Fibroblast of the aortic adventitia (primary cell): Measurements from ENCODE around the gene USP37. TPM values are rescaled to one million over a fixed set of nuclear protein-coding genes. Genes with fewer than 3 reads are reported as not detected.

Source experiments
- DNase-seq: peaks from one replicate; pipeline ENCODE4 v3.0.0-alpha.2; 2010; ENCODE audit warnings: low read depth
- H3K4me3 ChIP-seq: 2 replicates; pipeline ENCODE4 v1.5.1; 2011; ENCODE audit warnings: low read depth, mild to moderate bottlenecking, control low read depth, low read length, moderate library complexity
- total RNA-seq: library from RNA; depleted of rRNA; stranded (reverse); fragments of >200 nt; gene quantifications from 2 replicates; pipeline ENCODE4 v1.2.3, GENCODE V29; 2012; ENCODE audit warnings: low replicate concordance
- TF ChIP-seq, protein P1 (sequence below): IDR thresholded peaks from 2 replicates; pipeline ENCODE4 v1.5.1; 2011; ENCODE audit warnings: mild to moderate bottlenecking, low read length, control low read depth, inconsistent platforms; ENCODE audit not compliant: insufficient read depth

The USP37 gene
- total RNA-seq, 1 donor, result 16.1 TPM

DNA sequence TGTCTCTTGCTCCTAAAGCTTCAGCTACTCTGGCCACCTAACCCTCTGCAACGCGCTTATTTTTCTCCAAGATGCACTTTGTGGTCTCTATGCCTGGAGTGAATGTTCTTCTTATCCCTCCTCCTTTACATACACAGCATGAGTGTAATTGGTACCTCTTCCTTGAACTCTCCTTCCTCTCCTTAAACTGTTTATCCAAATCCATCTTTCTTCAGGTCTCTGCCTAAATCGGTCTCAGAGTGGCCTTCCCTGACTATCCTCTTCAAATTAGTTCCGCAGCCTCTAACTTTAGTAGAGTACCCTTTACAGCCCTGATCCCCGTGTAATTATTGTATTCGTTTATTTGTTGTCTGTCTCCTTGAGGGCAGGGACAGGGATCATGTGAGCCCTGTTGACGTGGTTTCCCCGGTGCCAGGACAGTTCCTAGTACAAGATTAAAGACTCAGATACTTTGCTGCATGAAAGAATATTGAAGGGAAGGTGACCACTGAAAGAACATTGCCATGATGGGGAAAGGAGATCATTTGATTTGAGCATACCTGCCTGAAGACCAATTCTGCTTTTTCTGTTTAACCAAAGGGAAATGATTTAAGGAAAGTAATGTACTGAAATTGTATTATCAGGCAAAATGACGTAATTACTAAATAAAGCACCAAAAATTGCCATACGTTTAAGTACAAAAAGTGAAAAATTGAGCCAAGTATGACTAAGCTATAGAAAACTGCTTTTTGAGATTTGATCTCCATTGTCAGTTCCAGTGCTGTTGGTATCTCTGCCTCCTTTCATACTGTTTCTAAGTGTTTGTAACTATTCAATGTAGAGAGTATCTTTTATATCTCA is 1.7 kb upstream of the USP37 start:
- peak overlapping the region; percentile 75 for H3K4me3 ChIP-seq
- peak; percentile 56 for DNase-seq
- TF ChIP-seq, protein P1, sequence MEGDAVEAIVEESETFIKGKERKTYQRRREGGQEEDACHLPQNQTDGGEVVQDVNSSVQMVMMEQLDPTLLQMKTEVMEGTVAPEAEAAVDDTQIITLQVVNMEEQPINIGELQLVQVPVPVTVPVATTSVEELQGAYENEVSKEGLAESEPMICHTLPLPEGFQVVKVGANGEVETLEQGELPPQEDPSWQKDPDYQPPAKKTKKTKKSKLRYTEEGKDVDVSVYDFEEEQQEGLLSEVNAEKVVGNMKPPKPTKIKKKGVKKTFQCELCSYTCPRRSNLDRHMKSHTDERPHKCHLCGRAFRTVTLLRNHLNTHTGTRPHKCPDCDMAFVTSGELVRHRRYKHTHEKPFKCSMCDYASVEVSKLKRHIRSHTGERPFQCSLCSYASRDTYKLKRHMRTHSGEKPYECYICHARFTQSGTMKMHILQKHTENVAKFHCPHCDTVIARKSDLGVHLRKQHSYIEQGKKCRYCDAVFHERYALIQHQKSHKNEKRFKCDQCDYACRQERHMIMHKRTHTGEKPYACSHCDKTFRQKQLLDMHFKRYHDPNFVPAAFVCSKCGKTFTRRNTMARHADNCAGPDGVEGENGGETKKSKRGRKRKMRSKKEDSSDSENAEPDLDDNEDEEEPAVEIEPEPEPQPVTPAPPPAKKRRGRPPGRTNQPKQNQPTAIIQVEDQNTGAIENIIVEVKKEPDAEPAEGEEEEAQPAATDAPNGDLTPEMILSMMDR, result no peak

GRCh38 chr2:218569038-218569431 is 884 bp upstream of the USP37 start:
- DNase-seq, result peak; percentile 66
- H3K4me3 ChIP-seq, result peak overlapping the region; percentile 75
- TF ChIP-seq, protein P1, result no peak

- peak overlapping the region; percentile 87 for H3K4me3 ChIP-seq
- DNase-seq, result peak; percentile 4
- TF ChIP-seq, protein P1, result no peak
These were observed 358 bp downstream of the USP37 start for GRCh38 chr2:218567797-218568189.

DNA sequence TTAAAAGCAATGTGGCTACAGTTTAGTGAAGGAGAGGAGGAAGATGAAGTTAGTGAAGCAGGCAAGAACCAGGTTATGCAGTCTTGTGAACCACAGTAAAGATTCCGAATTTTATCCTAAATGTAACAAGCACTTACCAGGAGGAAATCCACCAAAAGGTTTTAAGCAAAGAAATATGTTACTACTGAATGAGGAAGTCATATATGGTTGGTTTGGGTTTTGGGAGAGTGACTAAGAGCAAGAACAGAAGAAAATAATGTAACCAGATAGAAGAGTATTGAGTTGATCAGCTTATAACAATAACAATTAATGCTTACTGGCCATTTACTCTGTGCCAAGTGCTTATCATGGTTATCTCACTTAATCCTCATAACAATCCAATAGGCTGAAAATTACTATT is 1.9 kb downstream of the USP37 start:
- H3K4me3 ChIP-seq, result no peak overlapping the region
- TF ChIP-seq, protein P1, result no peak
- DNase-seq, result no peak

- H3K4me3 ChIP-seq, result no peak overlapping the region
- no peak for DNase-seq
- TF ChIP-seq, protein P1, result no peak
These were observed 4.1 kb downstream of the USP37 start for GRCh38 chr2:218564056-218564455.

DNA sequence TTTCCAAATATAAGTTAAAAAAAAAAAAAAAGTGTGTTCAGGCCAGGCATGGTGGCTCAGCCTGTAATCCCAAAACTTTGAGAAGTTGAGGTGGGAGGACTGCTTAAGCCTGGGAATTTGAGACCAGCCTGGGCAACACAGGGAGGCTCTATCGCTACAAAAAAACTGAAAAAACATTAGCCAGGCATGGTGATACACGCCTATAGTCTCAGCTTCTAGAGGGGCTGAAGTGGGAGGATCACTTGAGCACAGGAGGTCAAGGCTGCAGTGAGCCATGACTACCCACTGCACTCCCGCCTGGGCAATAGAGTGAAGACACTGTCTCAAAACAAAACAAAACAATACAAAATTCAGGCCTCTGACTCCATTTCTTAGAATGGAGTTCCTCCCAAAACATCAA is 9.2 kb downstream of the USP37 start:
- DNase-seq, result no peak
- TF ChIP-seq, protein P1, result no peak
- H3K4me3 ChIP-seq, result no peak overlapping the region

DNA sequence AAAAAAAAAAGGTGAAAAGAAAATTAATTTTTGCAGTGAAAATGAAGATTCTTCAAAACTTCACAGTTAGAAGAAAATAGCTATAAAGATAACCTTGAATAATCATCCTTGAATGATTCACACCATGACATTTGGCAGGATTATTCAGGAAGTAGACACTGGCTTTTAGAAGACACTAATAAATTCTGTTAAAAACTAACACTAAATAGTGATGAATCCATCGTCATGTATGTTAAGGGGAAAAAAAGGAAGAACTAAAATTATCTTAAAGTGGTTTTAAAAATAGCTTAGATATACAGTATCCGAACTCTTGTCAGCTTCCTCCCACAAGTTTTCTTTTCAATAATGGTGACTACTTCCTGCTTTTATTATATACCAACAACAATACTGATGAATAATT is 10.2 kb downstream of the USP37 start:
- DNase-seq, result no peak
- TF ChIP-seq, protein P1, result no peak
- no peak overlapping the region for H3K4me3 ChIP-seq
